Liver (tissue), 9 donors: ENCODE measurements around the gene TRA2B. TPM values are rescaled to one million over a fixed set of nuclear protein-coding genes. Genes with fewer than 3 reads are reported as not detected.

Experiments used
- DNase-seq: peaks from one replicate; pipeline ENCODE4 v3.0.0-alpha.2; 2017; ENCODE audit warnings: low spot score
- H3K27ac ChIP-seq, 2 donors: one replicate each; pipeline ENCODE4 v1.7.0; 2013; ENCODE audit warnings: inconsistent platforms in 2 of 2, low read length in 2 of 2, control low read depth in 1 of 2, low read depth in 1 of 2, mild to moderate bottlenecking in 1 of 2
- H3K27me3 ChIP-seq, 4 donors: one replicate each; pipeline versions ENCODE4 v1.6.1 to v1.7.0; 2013; ENCODE audit warnings: low read length in 3 of 4, inconsistent platforms in 1 of 4, mild to moderate bottlenecking in 1 of 4, moderate library complexity in 1 of 4; ENCODE audit not compliant: control insufficient read depth in 4 of 4, insufficient read depth in 4 of 4
- H3K36me3 ChIP-seq, 4 donors: one replicate each; pipeline versions ENCODE4 v1.6.1 to v1.7.0; 2013; ENCODE audit warnings: low read length in 3 of 4, mild to moderate bottlenecking in 3 of 4, low read depth in 1 of 4, moderate library complexity in 1 of 4; ENCODE audit not compliant: control insufficient read depth in 4 of 4, insufficient read depth in 3 of 4
- H3K4me1 ChIP-seq, 4 donors: one replicate each; pipeline versions ENCODE4 v1.6.1 to v1.7.0; 2013; ENCODE audit warnings: low read length in 3 of 4, mild to moderate bottlenecking in 3 of 4, moderate library complexity in 1 of 4; ENCODE audit not compliant: control insufficient read depth in 4 of 4, insufficient read depth in 4 of 4
- H3K4me3 ChIP-seq, 3 donors: one replicate each; pipeline versions ENCODE4 v1.6.1 to v1.7.0; 2013; ENCODE audit warnings: low read length in 3 of 3, control low read depth in 1 of 3, low read depth in 1 of 3, mild to moderate bottlenecking in 1 of 3
- H3K9ac ChIP-seq, 2 donors: one replicate each; pipeline ENCODE4 v1.7.0; 2013; ENCODE audit warnings: low read length in 2 of 2, mild to moderate bottlenecking in 2 of 2, moderate library complexity in 2 of 2, control low read depth in 1 of 2, low read depth in 1 of 2
- H3K9me3 ChIP-seq, 4 donors: one replicate each; pipeline versions ENCODE4 v1.6.1 to v1.7.0; 2013; ENCODE audit warnings: low read length in 3 of 4; ENCODE audit not compliant: control insufficient read depth in 4 of 4
- EGR1 ChIP-seq, 2 donors: IDR thresholded peaks; 2 replicates each; pipeline ENCODE4 v1.6.1; 2016 to 2018; ENCODE audit warnings: antibody characterized with exemption in 2 of 2, low read depth in 2 of 2
- GABPA ChIP-seq, 2 donors: IDR thresholded peaks in 1 of 2; conservative IDR thresholded peaks in 1 of 2; 2 replicates each; pipeline ENCODE4 v1.6.1; 2016; ENCODE audit warnings: antibody characterized with exemption in 2 of 2, mild to moderate bottlenecking in 1 of 2, moderate library complexity in 1 of 2
- RAD21 ChIP-seq, 2 donors: IDR thresholded peaks; 2 replicates each; pipeline ENCODE4 v1.6.1; 2016; ENCODE audit warnings: antibody characterized with exemption in 2 of 2, mild to moderate bottlenecking in 2 of 2
- RXRA ChIP-seq, 2 donors: IDR thresholded peaks; 2 replicates each; pipeline ENCODE4 v1.6.1; 2017 to 2018; ENCODE audit warnings: antibody characterized with exemption in 2 of 2, mild to moderate bottlenecking in 1 of 2
- SP1 ChIP-seq: IDR thresholded peaks from 2 replicates; pipeline ENCODE4 v1.6.1; 2018; ENCODE audit warnings: antibody characterized with exemption, mild to moderate bottlenecking
- YY1 ChIP-seq: IDR thresholded peaks from 2 replicates; pipeline ENCODE4 v1.6.1; 2016; ENCODE audit warnings: antibody characterized with exemption, mild to moderate bottlenecking
- WGBS: extraction: QIAGEN DNeasy Blood & Tissue Kit; methylation state at CpG from one replicate; pipeline ENCODE4 v1.1.7; 2013; 5-methylcytosine and 5-hydroxymethylcytosine counted together
- polyA plus RNA-seq, 2 donors: library from polyadenylated mRNA; stranded (reverse) in 1 of 2; unstranded in 1 of 2; fragments of 200-250 nt in 1 of 2; fragments of >200 nt in 1 of 2; fragmentation: Nextera tagmentation in 1 of 2; extraction: Ambion mirVana in 1 of 2; gene quantifications; one replicate each; pipeline versions ENCODE4 v1.2.1 to v1.2.3, GENCODE V29; 2013 to 2015
- total RNA-seq, 2 donors: library from RNA; depleted of rRNA; stranded (reverse); fragments of >200 nt; gene quantifications; one replicate each; pipeline ENCODE4 v1.2.3, GENCODE V29; 2014
- TF ChIP-seq, protein P1 (sequence below): fragments of 150-350 bp; IDR thresholded peaks from 2 replicates; pipeline ENCODE4 v1.5.1; 2017; ENCODE audit warnings: improper control_type of control experiment, low read depth, low read length; ENCODE audit not compliant: missing input control
- TF ChIP-seq, protein P2 (sequence below): IDR thresholded peaks from 2 replicates; pipeline ENCODE4 v1.6.1; 2016; ENCODE audit warnings: antibody characterized with exemption
- donor health status: healthy.
- donor health status: healthy.
- donor health status: healthy.
- donor health status: healthy.
- donor health status: healthy.

The TRA2B gene
- total and polyA plus RNA-seq, 4 donors: 31.8 to 106 (median 70.4) TPM

DNA sequence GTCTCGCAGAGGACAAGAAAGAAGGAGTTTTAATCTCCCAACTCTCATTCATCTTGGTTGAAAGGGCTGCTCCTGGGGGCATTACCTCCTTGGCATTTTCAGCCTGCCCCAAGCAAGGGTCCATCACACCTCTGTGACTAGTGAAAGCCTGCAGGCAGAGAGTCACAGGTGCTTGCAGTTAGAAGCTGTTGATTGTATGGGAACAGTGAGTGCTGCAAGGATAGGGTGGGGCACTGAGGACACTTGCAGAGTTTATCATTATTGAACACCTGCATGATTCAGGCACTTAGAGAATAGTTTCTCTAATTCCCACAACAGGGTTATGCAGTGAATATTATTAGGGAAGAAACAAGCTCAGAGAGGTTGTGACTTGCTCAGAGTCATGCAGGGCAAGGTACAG lies 71.3 kb downstream of the TRA2B start:
- TF ChIP-seq SP1: no peak
- TF ChIP-seq YY1: no peak
- no peak for TF ChIP-seq GABPA (IDR thresholded peaks at IDR 0.05 in 1 of 2, conservative IDR thresholded peaks at IDR 0.05 in 1 of 2)
- TF ChIP-seq RAD21 (IDR thresholded peaks at IDR 0.05): no peak
- TF ChIP-seq RXRA (IDR thresholded peaks at IDR 0.05): no peak
- TF ChIP-seq, protein P1, sequence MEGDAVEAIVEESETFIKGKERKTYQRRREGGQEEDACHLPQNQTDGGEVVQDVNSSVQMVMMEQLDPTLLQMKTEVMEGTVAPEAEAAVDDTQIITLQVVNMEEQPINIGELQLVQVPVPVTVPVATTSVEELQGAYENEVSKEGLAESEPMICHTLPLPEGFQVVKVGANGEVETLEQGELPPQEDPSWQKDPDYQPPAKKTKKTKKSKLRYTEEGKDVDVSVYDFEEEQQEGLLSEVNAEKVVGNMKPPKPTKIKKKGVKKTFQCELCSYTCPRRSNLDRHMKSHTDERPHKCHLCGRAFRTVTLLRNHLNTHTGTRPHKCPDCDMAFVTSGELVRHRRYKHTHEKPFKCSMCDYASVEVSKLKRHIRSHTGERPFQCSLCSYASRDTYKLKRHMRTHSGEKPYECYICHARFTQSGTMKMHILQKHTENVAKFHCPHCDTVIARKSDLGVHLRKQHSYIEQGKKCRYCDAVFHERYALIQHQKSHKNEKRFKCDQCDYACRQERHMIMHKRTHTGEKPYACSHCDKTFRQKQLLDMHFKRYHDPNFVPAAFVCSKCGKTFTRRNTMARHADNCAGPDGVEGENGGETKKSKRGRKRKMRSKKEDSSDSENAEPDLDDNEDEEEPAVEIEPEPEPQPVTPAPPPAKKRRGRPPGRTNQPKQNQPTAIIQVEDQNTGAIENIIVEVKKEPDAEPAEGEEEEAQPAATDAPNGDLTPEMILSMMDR: no peak
- TF ChIP-seq EGR1 (IDR thresholded peaks at IDR 0.05; ENCODE audit: low read depth in 2 of 2): no peak
- TF ChIP-seq, protein P2, sequence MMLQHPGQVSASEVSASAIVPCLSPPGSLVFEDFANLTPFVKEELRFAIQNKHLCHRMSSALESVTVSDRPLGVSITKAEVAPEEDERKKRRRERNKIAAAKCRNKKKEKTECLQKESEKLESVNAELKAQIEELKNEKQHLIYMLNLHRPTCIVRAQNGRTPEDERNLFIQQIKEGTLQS: no peak
- H3K4me3 ChIP-seq: no peak overlapping the region
- DNase-seq: no peak

More for the DNA sequence above, 71.3 kb downstream of the TRA2B start:
- no peaks in the 10 kb centered on the region for H3K4me1 ChIP-seq
- 100% methylated on average over 1 of the region's 1 CpG for WGBS
- H3K9ac ChIP-seq: no peak overlapping the region
- H3K9me3 ChIP-seq: no peaks in the 10 kb centered on the region
- no peaks in the 10 kb centered on the region for H3K27me3 ChIP-seq
- H3K27ac ChIP-seq: no peak overlapping the region
- H3K36me3 ChIP-seq: no peaks in the 10 kb centered on the region

Other genes starting within 250 kb of the TRA2B start
- gene IGF2BP2, start 113.0 kb downstream of the TRA2B start, total RNA-seq: 10 to 100 TPM in 1 of 2 donors, 1 to 10 TPM in 1; 2.1 to 35.0 TPM
- gene IGF2BP2, start 113.0 kb downstream of the TRA2B start, polyA plus RNA-seq: 1 to 10 TPM in 1 of 2 donors, under 1 TPM in 1; 0.67 to 1.4 TPM
- gene ETV5, start 171.1 kb upstream of the TRA2B start, total RNA-seq: 10 to 100 TPM in 1 of 2 donors, 1 to 10 TPM in 1; 6.1 to 14.9 TPM
- gene ETV5, start 171.1 kb upstream of the TRA2B start, polyA plus RNA-seq: 1 to 10 TPM; 3.3 to 4.9 TPM